Daoy (cell line): Measurements from ENCODE around the gene YPEL1. TPM values are rescaled to one million over a fixed set of nuclear protein-coding genes. Genes with fewer than 3 reads are reported as not detected.
A peak's percentile ranks its signal among the peaks of the same experiment; 100 is the strongest.
"Not testable (repeated sequence)": the region's sequence is repeated elsewhere in the genome, so short reads cannot be mapped to it uniquely, and the experiment has no call there.

Experiments used
- DNase-seq: peaks from one replicate; pipeline ENCODE4 v3.0.0-alpha.2; 2015; ENCODE audit warnings: low read depth
- total RNA-seq: library from RNA; depleted of rRNA; stranded (reverse); fragments of >200 nt; shearing (Covaris generic); gene quantifications from 2 replicates; pipeline ENCODE4 v1.2.3, GENCODE V29; 2014

The YPEL1 gene
- total RNA-seq, 1 experiment from 2014 or later, result 1.9 TPM

DNA sequence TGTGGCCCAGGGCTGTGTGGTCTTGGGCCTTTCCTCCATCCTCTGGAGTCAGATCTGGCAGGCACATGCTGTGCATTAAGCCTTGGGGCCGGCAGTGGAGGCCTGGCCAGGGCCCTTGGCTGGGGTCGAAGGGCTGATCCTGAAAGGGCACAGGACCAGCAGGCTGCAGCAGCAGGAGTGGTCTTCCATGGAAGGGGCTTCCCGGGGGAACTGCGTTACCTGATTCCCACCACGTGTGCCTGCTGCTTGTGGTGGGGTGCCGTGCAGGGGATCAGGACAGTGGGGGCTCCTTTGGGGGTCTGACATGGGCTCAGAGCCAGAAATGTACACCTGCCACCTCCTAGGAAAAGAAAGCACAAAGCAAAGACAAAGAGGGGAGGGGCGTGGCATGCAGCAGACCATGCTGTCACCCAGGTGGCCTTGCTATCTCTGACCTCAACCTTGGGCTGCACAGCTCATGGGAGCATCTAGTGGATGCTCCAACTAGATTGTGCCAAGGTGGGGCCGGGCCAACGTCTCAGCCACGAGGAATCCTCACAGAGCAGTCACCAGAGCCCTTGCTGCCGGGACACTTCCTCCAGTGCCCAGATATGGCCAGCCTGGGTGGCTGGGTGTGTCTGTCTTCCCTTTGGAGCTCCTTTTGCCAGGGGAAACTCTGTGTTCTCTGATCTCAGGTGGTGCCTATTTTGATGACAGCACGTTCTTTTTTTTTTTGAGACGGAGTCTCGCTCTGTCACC, 17.9 kb upstream of the YPEL1 start:
- DNase-seq, result no peak

DNA sequence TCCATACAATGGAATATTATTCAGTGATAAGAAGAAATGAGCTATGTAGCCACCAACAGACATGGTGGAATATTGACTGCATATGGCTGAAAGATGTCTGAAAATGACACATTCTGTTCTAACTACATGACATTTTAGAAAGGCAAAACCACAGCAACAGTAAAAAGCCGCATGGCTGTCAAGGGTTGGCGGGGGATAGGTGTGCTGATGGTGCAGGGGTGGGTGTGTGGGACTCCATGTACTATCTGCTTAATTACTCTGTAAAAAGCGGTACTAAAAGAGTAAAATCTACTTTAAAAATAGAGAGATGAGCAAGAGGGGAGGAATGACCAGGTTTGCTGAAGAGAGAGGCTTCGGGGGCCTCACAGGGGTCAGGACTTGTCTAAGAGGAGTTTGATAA, 16.7 kb upstream of the YPEL1 start:
- no peak for DNase-seq

- no peak for DNase-seq
These were observed 10.4 kb upstream of the YPEL1 start for GRCh38 chr22:21745948-21746347.

DNA sequence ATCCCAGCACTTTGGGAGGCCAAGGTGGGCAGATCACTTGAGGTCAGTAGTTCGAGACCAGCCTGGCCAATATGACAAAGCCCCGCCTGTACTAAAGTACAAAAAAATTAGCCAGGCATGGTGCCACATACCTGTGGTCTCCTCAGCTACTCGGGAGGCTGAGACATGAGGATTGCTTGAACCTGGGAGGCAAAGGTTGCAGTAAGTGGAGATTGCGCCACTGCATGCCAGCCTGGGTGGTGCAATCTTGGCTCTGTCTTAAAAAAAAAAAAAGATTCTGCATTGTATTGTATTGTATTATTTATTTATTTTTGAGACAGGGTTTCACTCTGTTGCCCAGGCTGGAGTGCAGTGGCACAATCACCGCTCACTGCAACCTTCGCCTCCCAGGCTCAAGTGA, 9.3 kb upstream of the YPEL1 start:
- peak; percentile 47 for DNase-seq

- no peak for DNase-seq
These were observed 6.2 kb upstream of the YPEL1 start for GRCh38 chr22:21741790-21742189.

DNA sequence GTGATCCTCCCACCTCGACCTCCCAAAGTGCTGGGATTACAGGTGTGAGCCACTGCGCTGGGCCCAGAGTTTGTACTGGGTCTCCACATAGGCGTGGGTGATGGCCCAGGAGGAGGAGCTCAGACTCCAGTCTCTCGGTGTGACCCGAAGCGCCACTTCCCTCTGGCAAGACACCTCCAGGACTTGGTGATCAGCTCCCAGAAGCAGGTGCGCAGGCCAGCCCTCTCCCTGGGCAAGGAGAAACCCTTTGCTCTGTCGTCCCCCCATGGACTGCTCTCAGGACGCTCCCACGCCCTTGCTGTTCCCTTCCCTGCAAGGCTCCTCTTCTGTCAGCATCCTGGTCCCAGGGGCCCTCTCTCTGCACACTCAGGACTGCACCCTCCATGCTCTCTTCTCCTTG, 5.5 kb upstream of the YPEL1 start:
- DNase-seq, result no peak

DNA sequence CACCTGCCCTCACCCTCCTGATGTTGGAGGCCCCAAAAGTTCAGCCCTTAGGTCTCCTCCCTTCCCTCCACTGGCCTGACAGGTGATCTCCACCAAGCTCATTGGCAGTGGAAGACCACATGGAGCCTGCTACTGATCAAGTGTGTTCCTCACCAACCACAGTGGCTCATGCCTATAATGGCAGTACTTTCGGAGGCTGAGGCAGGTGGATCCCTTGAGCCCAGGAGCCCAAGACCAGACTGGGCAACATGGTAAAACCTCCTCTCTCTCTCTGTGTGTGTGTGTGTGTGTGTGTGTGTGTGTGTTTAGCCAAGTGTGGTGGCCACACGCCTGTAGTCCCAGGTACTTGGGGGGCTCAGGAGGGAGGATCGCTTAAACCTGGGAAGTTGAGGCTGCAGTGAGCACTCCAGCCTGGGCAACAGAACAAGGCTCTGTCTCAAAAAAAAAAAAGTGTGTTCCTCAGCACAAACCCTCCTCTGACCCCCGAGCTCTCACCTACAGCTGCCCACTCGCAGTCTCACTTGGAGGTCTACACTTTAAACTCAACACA, 4.3 kb upstream of the YPEL1 start:
- DNase-seq, result no peak

DNA sequence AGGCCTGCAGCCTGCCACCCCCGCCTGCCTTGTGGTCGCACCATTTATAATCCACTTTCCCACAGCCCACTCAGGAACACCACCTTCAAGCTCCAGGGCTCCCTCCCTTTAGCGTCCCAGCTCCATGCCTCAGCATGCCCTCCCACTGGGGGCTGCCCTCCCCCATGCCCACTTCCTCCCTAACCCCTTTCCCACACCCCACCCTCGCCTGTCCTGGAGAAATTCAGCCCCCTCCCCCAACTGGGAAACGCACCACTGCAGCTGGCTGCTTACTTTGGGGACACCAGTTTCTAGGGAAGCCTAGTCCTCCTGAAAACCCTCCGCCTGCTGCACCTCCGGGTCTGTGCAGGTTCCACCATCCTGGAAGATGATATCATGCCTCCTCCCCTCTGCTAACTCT, 3.4 kb upstream of the YPEL1 start:
- no peak for DNase-seq

- no peak for DNase-seq
These were observed 2.5 kb upstream of the YPEL1 start for GRCh38 chr22:21738081-21738480.

DNA sequence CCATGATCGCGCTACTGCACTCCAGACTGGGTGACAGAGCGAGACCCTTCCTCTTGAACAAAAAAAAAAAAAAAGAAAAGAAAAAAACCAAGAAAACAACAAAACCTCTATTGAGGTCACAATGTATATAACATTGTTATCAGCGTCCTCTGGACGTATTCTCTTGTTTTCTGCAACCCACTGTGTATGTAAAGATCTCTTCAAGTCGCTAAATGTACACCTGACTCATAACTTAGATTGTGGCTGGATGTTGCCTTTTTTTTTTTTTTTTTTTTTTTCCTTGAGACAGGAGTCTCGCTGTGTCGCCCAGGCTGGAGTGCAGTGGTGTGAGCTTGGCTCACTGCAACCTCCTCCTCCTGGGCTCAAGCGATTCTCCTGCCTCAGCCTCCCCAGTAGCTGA, 1.4 kb upstream of the YPEL1 start:
- DNase-seq, result no peak

DNA sequence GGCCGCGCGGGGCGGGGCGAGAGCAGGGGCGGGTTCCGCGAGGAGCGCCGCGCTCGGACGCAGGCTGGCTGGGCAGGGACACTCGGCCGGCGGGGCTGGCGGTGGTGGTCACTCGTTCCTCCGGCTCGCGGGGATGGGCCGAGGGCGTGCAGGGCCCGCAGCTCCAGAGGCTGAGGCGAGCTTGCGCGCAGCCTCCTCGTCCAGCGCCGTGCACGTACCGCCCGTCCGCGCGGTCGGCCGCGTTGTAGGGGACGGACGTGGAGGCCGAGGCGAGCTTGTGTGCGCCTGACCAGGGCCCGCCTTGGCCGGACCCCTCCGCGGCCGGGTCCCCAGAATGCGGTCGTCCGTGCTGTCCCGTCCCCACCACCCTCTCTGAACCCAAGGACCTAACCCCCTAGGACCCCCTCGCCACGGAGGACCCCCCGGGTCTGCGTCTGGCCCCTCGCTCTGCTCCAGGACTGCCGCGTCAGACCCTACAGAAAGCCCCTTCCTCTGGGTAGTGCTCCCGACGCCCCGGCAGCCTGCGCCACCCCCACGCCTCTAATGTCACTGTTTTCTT, 569 bp upstream of the YPEL1 start:
- DNase-seq, result no peak

DNA sequence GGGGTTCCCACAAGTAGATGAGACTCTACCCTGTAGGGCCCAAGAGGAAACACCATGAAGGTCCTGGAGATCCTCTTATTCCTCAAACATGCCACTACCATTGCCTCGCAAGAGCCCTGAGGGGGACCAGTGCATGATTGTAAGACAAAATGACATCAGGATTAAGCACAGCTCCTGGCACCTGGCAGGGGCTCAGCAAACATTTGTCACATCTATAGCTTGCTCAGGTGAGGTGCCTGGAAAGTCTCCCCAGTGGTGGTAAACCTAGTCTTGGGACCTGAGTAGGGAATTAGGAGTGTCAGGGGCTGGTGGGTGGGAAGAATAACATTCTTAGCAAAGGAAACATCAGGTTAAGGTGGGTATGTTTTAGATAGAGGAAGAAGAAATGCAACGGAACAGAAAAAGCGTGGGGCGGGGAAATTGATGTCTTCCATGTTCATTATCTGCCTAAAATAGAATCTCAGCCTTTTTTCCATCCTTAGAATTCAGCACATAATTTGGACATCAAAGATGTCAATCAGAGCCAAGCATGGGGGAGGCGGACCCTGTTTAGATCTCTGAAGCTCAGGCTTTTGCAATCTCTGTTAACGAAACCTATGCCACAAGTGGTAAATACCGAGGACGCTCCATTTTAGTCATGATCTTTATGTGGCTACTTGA, 924 bp downstream of the YPEL1 start:
- DNase-seq, result no peak

DNA sequence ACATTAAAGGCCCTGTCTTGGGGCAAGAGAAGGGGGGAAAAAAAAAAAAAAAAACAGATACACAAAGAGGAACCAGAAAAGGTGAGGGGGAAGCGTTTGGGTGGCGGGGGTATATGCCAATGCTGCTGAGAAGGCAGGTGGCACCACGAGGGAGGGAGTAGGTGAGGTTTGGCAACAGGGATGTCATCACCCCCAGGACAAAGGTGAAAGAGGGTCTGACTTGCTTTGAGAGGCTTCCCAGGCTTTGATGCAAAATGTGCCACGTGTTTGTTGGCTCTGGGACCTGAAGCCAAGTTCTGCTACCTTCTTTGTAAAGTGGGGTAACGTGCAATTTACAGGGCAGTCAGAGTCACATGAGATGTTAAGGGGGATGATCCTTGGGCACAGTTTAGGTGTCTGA, 4.1 kb downstream of the YPEL1 start:
- no peak for DNase-seq

DNA sequence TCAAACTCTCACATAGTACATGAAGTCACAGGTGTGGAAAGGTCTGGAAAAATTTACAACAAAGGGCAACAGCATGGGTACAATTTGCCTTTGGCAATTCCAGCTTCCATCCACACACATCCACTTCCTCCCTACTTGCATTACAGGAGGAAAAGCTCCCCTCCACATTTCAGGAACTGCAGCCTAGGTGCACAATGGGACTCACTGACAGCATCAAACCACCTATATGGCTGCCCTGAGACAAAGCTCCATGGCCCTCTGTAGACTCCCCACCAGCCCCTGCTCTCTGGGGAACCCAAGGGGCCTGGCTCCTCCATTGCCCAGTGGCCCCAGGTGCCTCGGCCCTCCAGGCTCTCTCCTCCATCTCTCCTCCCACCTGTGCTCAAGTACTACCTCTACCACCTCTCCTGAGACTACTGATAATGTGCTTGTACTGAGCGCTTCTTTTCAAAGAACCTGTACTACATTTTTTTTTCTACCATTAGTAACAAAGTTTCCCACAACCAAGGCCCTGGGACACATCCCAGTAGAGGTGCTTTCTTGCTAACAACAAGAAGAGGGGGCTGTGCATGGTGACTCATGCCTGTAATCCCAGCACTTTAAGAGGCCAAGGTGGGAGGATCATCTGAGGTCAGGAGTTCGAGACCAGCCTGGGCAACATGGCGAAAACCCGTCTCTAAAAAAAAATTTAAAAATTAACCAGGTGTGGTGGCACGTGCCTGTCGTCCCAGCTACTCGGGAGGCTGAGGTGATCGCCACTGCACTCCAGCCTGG, 4.9 kb downstream of the YPEL1 start:
- DNase-seq, result no peak

DNA sequence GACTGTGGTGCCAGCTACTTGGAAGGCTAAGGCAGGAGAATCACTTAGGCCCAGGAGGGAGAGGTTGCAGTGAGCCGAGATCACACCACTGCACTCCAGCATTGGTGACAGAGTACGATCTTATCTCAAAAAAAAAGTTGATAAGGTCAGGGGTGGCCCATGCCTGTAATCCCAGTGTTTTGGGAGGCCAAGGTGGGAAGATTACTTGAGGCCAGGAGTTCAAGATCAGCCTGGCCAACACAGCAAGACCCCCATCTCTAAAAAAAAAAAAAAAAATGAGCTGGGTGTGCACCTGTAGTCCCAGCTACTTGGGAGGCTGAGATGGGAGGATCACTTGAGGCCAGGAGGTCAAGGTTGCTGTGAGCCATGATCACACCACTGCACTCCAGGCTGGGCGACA, 6.4 kb downstream of the YPEL1 start:
- not testable (repeated sequence) for DNase-seq

DNA sequence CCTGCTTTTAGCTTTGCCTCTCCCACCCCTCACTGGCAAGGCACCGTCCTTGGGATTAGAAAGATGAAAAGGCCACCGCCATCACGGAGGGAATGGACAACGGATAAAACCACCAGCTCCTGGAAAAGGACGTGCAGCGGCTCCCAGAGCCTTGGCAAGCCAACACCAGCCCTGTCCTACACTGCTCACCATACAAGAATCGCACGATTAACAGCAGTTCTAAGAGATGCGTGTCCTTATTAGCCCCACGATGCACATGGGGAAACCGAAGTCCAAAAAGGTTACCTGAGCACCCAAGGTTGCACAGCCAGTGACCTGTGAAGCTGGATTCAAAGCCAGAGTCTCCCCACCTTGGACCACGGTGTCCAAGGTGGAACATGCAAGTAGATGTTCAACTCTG, 7.3 kb downstream of the YPEL1 start:
- no peak for DNase-seq

- no peak for DNase-seq
These were observed 7.8 kb downstream of the YPEL1 start for GRCh38 chr22:21727768-21728167.

DNA sequence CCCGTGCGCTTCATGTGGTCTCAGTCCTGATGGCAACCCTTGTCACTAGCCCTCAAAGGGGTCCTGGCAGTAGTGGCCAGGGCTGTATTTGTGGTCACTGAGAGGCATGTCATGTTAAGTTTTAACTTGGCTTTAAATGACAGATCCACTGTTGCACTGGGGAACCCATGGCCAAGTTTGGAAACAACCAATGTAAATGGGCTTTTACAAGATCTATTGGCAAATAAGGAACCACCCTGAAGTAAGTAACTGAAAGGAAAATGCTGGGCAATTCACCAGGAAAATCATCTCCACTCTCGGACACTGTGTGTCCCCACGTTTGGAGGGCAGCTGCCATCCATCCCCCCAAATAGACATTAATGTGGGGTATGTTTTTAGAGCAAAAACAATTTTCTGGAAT, 8.4 kb downstream of the YPEL1 start:
- no peak for DNase-seq

- no peak for DNase-seq
These were observed 8.9 kb downstream of the YPEL1 start for GRCh38 chr22:21726650-21727049.

DNA sequence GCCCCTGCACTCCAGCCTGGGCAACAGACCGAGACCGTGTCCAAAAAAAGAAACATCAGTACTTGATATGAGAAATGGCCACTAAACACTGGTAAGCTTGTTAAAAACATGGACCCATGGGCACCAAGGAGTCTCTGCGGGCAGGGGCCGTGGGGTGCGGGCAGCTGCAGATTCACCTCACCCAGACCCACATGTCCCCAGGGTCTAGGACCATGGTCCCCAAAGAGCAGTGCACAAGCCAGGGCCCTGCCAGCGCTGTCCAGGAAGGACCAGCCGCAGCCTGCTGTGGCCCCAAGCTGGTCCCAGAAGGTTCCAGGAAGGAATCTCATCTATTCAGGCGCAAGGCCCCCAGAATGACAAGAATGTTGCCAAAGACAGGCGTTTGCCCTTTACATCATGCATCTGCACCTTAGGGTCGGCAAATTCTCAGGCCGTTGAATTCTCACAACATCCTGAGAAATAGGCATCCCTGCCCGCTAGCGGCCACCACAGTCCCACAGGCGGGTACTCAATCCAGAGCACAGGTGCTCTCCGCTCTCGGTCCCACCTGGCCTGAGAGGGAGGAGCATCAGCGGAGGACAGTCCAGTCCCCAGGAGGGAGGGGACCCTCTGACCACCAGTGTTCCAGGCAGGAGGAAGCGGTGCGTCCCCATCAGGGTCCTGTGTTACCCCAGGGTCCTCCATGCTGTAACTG, 9.5 kb downstream of the YPEL1 start:
- DNase-seq, result no peak

DNA sequence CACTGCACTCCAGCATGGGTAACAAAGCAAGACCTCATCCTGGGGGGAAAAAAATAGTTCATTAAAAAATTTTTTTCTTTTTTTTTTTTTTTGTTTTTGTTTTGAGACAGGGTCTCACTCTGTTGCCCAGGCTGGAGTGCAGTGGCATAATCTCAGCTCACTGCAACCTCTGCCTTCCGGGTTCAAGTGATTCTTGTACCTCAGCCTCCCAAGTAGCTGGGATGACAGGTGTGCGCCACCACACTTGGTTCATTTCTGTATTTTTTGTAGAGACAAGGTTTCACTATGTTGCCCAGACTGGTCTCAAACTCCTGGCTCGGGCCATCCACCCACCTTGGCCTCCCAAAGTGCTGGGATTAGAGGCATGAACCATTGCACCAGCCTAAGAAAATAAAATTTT, 11.1 kb downstream of the YPEL1 start:
- DNase-seq, result not testable (repeated sequence)
